ENCODE measurements around the gene SEMA4A. TPM values are rescaled to one million over a fixed set of nuclear protein-coding genes. Genes with fewer than 3 reads are reported as not detected.

The SEMA4A gene
- total RNA-seq: 10 to 100 TPM; 22.9 to 44.9 TPM

GRCh38 chr1:156153362-156153761 is at the start of gene SEMA4A:
TSS of gene SEMA4A (plus strand) at chr1:156153585. CDS start at chr1:156154579, 994 bp downstream.
- Histone ChIP-seq H3K4me3 (peak within 1 kb of the TSS; percentile 25 to 36), H3K4me1 (replicated peaks) (peaks cover 4% of the 10 kb centered on the region), H3K36me3 (no peaks in the 10 kb centered on the region), H3K9me3 (no peaks in the 10 kb centered on the region), H3K27me3 (replicated peaks; ENCODE audit: insufficient read depth) (no peaks in the 10 kb centered on the region), H3K27ac (peak within 1 kb of the TSS; percentile 49 to 81)
- 46% methylated on average over 10 of the region's 10 CpGs for WGBS
- TF ChIP-seq CTCF (IDR thresholded peaks at IDR 0.05) (no peak), POLR2AphosphoS5 (IDR thresholded peaks at IDR 0.05) (peak; percentile 91), POLR2A (IDR thresholded peaks at IDR 0.05) (peak; percentile 36)
- intact Hi-C loops (cut with DNase I): no loop called here
- DNase-seq (ENCODE audit: low spot score): peak; percentile 89

GRCh38 chr1:156104065-156104810 is 49.1 kb upstream of the SEMA4A start:
- peak; percentile 80 for TF ChIP-seq POLR2AphosphoS5 (IDR thresholded peaks at IDR 0.05)
- TF ChIP-seq POLR2A (IDR thresholded peaks at IDR 0.05): peak; percentile 42
- TF ChIP-seq CTCF (IDR thresholded peaks at IDR 0.05): no peak
- peak; percentile 85 for DNase-seq (ENCODE audit: low spot score)
- Histone ChIP-seq H3K9me3 (no peaks in the 10 kb centered on the region), H3K4me1 (replicated peaks) (peaks cover 26% of the 10 kb centered on the region), H3K4me3 (no peak overlapping the region), H3K27me3 (replicated peaks; ENCODE audit: insufficient read depth) (no peaks in the 10 kb centered on the region), H3K36me3 (no peaks in the 10 kb centered on the region), H3K27ac (peak overlapping the region; percentile 94 to 97)
- 28% methylated on average over 15 of the region's 15 CpGs for WGBS
- intact Hi-C loops (cut with DNase I): no loop called here

- intact Hi-C loops (cut with DNase I): no loop called here
- WGBS: 39% methylated on average over 11 of the region's 11 CpGs
- TF ChIP-seq CTCF (IDR thresholded peaks at IDR 0.05): no peak
- TF ChIP-seq POLR2AphosphoS5 (IDR thresholded peaks at IDR 0.05): no peak
- TF ChIP-seq POLR2A (IDR thresholded peaks at IDR 0.05): no peak
- Histone ChIP-seq H3K36me3 (no peaks in the 10 kb centered on the region), H3K4me1 (replicated peaks) (peaks cover 26% of the 10 kb centered on the region), H3K27ac (peak overlapping the region; percentile 94 to 97), H3K9me3 (no peaks in the 10 kb centered on the region), H3K27me3 (replicated peaks; ENCODE audit: insufficient read depth) (no peaks in the 10 kb centered on the region), H3K4me3 (no peak overlapping the region)
- no peak for DNase-seq (ENCODE audit: low spot score)
Measured at GRCh38 chr1:156104861-156105832, 48.2 kb upstream of the SEMA4A start.

GRCh38 chr1:156106624-156107488 is 46.5 kb upstream of the SEMA4A start:
- Histone ChIP-seq H3K4me1 (replicated peaks) (peaks cover 26% of the 10 kb centered on the region), H3K9me3 (no peaks in the 10 kb centered on the region), H3K27ac (peak overlapping the region; percentile 94 to 97), H3K36me3 (no peaks in the 10 kb centered on the region), H3K4me3 (peak overlapping the region in 1 of 2 donors; percentile 30), H3K27me3 (replicated peaks; ENCODE audit: insufficient read depth) (no peaks in the 10 kb centered on the region)
- intact Hi-C loops (cut with DNase I): no loop called here
- no peak for DNase-seq (ENCODE audit: low spot score)
- TF ChIP-seq CTCF (IDR thresholded peaks at IDR 0.05) (no peak), POLR2A (IDR thresholded peaks at IDR 0.05) (no peak), POLR2AphosphoS5 (IDR thresholded peaks at IDR 0.05) (no peak)
- WGBS: 30% methylated on average over 13 of the region's 14 CpGs
